CD4-positive, alpha-beta T cell (primary cell): ENCODE results near the gene RAD51B. TPM values are rescaled to one million over a fixed set of nuclear protein-coding genes. Genes with fewer than 3 reads are reported as not detected.

ENCODE experiments used
- ATAC-seq: fragments of 200-7000 bp; cut with Tn5 transposase; one replicate; pipeline ENCODE4 v1.10.0; 2022; ENCODE audit warnings: mild to moderate bottlenecking; ENCODE audit not compliant: poor library complexity
- CTCF ChIA-PET: fragments of 350-600 bp; sonication (Branson Sonifier 250); formaldehyde crosslinking; loops from one replicate; lab custom pipeline; 2021; ENCODE audit warnings: antibody characterized with exemption, inconsistent platforms; lab: Charles Lee
- POLR2A ChIA-PET: fragments of 350-600 bp; sonication (Branson Sonifier 250); formaldehyde crosslinking; loops from one replicate; lab custom pipeline; 2021; ENCODE audit warnings: antibody characterized with exemption, inconsistent platforms; lab: Charles Lee
- DNase-seq, 14 experiments: peaks; one replicate each; pipeline ENCODE4 v3.0.0-alpha.2; 2013 to 2020; ENCODE audit warnings: mixed read lengths in 2 of 14
- H3K27ac ChIP-seq, 2 donors: one replicate each; pipeline versions ENCODE4 v1.5.1 to v1.7.0; 2013; ENCODE audit warnings: low read length in 2 of 2, low read depth in 1 of 2, mild to moderate bottlenecking in 1 of 2
- H3K27me3 ChIP-seq, 2 experiments: 1 replicate in 1 of 2; 2 replicates in 1 of 2; pipeline versions ENCODE4 v1.6.1 to v1.7.0; 2013; ENCODE audit warnings: low read length in 2 of 2, control low read depth in 1 of 2, mild to moderate bottlenecking in 1 of 2, moderate library complexity in 1 of 2; ENCODE audit not compliant: insufficient read depth in 2 of 2, control insufficient read depth in 1 of 2
- H3K36me3 ChIP-seq: one replicate; pipeline ENCODE4 v1.6.1; 2013; ENCODE audit warnings: low read length, control low read depth; ENCODE audit not compliant: insufficient read depth
- H3K4me1 ChIP-seq: one replicate; pipeline ENCODE4 v1.6.1; 2013; ENCODE audit warnings: low read length, control low read depth; ENCODE audit not compliant: insufficient read depth
- H3K4me3 ChIP-seq: one replicate; pipeline ENCODE4 v1.5.1; 2013; ENCODE audit warnings: mild to moderate bottlenecking, low read length, moderate library complexity
- H3K9me3 ChIP-seq, 2 experiments: 1 replicate in 1 of 2; 2 replicates in 1 of 2; pipeline versions ENCODE4 v1.6.1 to v1.7.0; 2013; ENCODE audit warnings: low read length in 2 of 2, mild to moderate bottlenecking in 2 of 2, control low read depth in 1 of 2, moderate library complexity in 1 of 2; ENCODE audit not compliant: control insufficient read depth in 1 of 2, insufficient read depth in 1 of 2
- H3K27ac Mint-ChIP-seq: one replicate; pipeline ENCODE4 v1.8.0; 2020; ENCODE audit warnings: mixed read lengths
- H3K27me3 Mint-ChIP-seq: one replicate; pipeline ENCODE4 v1.8.0; 2021; ENCODE audit warnings: mixed read lengths
- H3K36me3 Mint-ChIP-seq: one replicate; pipeline ENCODE4 v1.8.0; 2021; ENCODE audit warnings: low read depth, mixed read lengths
- H3K4me1 Mint-ChIP-seq: one replicate; pipeline ENCODE4 v1.8.0; 2021; ENCODE audit warnings: low read depth, mixed read lengths
- H3K4me3 Mint-ChIP-seq: one replicate; pipeline ENCODE4 v1.8.0; 2020; ENCODE audit warnings: mild to moderate bottlenecking, mixed read lengths
- H3K9me3 Mint-ChIP-seq: one replicate; pipeline ENCODE4 v1.8.0; 2020; ENCODE audit warnings: mixed read lengths
- intact Hi-C, 2 experiments: fragments of 100-400 bp; cut with DNase I in 1 of 2; cut with micrococcal nuclease in 1 of 2; formaldehyde crosslinking; loops; one replicate each; pipeline versions ENCODE4 v1.15.1 to v1.9.0; 2023 to 2025; cut with DNase I, micrococcal nuclease
- total RNA-seq, 174 experiments: library from RNA in 2 of 174; stranded (reverse) in 2 of 174; gene quantifications; one replicate each; pipeline ENCODE4 v1.2.3 and lab custom pipeline; 2021 to 2026
- TF ChIP-seq, protein P1 (sequence below): fragments of 200-600 bp; IDR thresholded peaks from one replicate; pipeline ENCODE4 v1.8.0; 2022; ENCODE audit warnings: antibody characterized with exemption, mild to moderate bottlenecking

RAD51B gene
- total RNA-seq, 2 experiments from 2014 or later, result 18.4 to 20.0 TPM

DNA sequence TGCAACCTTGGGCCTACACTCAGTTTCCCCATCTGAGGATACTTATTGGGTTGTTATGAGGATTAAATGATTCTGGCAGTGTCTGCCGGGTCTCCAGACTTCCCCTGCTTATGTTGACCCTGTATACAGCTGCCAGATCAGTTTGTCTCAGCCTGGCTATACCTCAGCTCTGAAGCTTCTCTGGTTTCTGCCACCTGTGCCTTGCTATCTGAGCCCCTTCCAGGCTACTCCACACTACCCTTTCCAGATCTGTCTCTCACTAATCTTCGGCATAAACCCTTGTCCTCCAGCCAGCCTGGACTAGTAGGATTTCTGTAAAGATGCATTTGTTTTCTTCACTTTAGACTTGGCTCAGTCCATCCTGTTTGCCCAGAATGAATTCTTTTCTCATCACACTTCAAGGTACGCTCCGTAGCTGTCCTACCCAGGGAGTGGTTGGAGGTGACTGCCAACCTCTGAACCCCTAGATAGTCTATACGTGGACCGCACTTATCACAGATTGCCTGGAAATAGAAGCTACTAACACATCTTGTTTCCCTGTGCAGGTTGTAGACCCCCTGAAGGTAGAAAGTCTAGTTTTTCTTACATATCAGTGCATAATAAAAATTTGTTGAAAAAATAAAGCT lies 422.4 kb downstream of the RAD51B start:
- Mint-ChIP-seq H3K9me3 (no peaks in the 10 kb centered on the region), H3K27me3 (no peaks in the 10 kb centered on the region), H3K4me1 (peaks cover 6% of the 10 kb centered on the region), H3K27ac (no peak overlapping the region), H3K36me3 (no peaks in the 10 kb centered on the region), H3K4me3 (no peak overlapping the region)
- Histone ChIP-seq H3K27me3 (no peaks in the 10 kb centered on the region), H3K9me3 (no peaks in the 10 kb centered on the region), H3K4me1 (no peaks in the 10 kb centered on the region), H3K27ac (no peak overlapping the region), H3K36me3 (no peaks in the 10 kb centered on the region), H3K4me3 (no peak overlapping the region)
- ATAC-seq (no peak), DNase-seq (no peak)
- CTCF ChIA-PET, result interaction anchor here (0.9 to 2.1 kb wide), 2 partner anchors 9 to 602 kb away, joined by 3 to 6 read pairs; no protein-coding TSS in a partner anchor
- intact Hi-C loops, result loop anchor here in 1 of 2 experiments (10.0 kb wide), 1 partner anchor 863 kb away; no protein-coding TSS in a partner anchor
- TF ChIP-seq, protein P1, sequence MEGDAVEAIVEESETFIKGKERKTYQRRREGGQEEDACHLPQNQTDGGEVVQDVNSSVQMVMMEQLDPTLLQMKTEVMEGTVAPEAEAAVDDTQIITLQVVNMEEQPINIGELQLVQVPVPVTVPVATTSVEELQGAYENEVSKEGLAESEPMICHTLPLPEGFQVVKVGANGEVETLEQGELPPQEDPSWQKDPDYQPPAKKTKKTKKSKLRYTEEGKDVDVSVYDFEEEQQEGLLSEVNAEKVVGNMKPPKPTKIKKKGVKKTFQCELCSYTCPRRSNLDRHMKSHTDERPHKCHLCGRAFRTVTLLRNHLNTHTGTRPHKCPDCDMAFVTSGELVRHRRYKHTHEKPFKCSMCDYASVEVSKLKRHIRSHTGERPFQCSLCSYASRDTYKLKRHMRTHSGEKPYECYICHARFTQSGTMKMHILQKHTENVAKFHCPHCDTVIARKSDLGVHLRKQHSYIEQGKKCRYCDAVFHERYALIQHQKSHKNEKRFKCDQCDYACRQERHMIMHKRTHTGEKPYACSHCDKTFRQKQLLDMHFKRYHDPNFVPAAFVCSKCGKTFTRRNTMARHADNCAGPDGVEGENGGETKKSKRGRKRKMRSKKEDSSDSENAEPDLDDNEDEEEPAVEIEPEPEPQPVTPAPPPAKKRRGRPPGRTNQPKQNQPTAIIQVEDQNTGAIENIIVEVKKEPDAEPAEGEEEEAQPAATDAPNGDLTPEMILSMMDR, result no peak
- POLR2A ChIA-PET, result interaction anchor here (0.5 kb wide), 1 partner anchor 588 kb away, joined by 3 read pairs; no protein-coding TSS in a partner anchor

DNA sequence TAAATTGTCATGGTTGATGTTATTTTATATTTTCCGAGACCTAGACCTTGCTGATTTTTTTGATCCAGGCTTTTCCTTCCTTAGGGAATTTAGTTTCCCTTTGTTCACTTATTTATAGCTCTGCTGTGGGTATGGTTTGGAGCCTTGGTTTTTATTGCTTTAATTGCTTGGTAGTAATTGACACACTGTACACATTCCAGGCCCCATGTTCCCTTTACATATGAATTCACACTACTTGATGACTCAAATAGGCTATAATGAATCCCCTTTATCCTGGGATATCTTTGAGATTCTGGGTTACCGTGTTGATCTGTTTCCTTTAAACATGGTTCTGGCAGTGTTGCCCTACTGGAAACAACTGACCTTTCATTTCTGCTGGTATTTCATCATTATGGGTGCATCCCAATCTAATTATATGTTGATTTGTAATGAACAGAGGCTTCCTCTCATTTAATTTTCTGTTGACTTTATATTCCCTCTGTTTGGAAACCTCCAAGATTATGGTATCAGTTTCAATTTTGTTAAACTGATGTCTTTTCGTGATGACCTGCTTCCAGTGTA lies 424.0 kb downstream of the RAD51B start:
- TF ChIP-seq, protein P1, result no peak
- Mint-ChIP-seq H3K27me3 (no peaks in the 10 kb centered on the region), H3K4me3 (no peak overlapping the region), H3K36me3 (no peaks in the 10 kb centered on the region), H3K4me1 (peaks cover 16% of the 10 kb centered on the region), H3K27ac (no peak overlapping the region), H3K9me3 (no peaks in the 10 kb centered on the region)
- no peaks in the 10 kb centered on the region for H3K36me3 ChIP-seq
- intact Hi-C loops, result loop anchor here in 1 of 2 experiments (10.0 kb wide), 1 partner anchor 861 kb away; no protein-coding TSS in a partner anchor
- H3K27me3 ChIP-seq, result no peaks in the 10 kb centered on the region
- ATAC-seq (no peak), DNase-seq (no peak)
- H3K4me3 ChIP-seq, result no peak overlapping the region
- ChIA-PET POLR2A (interaction anchor here (0.9 kb wide), 1 partner anchor 546 kb away, joined by 3 read pairs; no protein-coding TSS in a partner anchor), CTCF (interaction anchor here (1.1 to 2.1 kb wide), 2 partner anchors 265 to 601 kb away, joined by 3 to 6 read pairs; no protein-coding TSS in a partner anchor)
- peaks cover 1% of the 10 kb centered on the region for H3K4me1 ChIP-seq
- no peak overlapping the region for H3K27ac ChIP-seq
- no peaks in the 10 kb centered on the region for H3K9me3 ChIP-seq

DNA sequence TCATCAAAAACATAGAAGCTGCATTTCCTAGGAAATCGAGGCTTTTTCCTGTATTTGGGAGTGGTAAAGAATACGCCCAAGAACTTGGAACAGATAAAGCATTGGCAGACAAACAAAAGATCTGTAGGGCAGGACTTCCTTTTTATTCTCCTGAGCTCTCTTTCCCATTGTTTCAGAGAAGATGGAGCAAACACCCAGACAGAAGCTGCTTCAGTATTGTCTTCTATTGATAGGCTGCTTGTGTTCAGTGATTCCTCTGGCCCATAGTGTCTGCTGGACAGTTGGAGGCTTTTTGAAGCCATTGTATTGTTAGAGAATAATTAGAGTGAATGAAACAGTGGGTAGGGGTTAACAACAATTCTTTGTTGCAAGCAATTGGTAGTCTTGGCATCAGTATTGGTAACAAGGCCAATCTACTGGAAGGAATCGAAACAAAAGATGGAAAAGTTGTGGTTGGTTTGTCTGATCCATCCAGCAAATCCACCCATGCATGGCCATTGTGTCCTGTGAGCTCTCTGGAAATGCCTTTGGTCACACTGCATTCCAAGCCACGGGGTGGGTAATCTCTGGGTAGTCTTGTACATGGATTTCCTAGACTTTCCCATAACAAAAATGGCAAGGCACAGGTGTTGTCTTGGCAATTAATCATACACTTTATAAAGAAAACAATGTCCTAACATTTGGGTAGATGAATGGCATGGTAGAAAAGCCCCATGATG lies 424.8 kb downstream of the RAD51B start:
- H3K36me3 Mint-ChIP-seq, result no peaks in the 10 kb centered on the region
- CTCF ChIA-PET, result interaction anchor here (1.1 kb wide), 1 partner anchor 600 kb away, joined by 4 read pairs; no protein-coding TSS in a partner anchor
- POLR2A ChIA-PET, result no interaction called here
- intact Hi-C loops, result loop anchor here in 1 of 2 experiments (10.0 kb wide), 1 partner anchor 860 kb away; no protein-coding TSS in a partner anchor
- no peak overlapping the region for H3K4me3 ChIP-seq
- no peak overlapping the region for H3K27ac ChIP-seq
- ATAC-seq (no peak), DNase-seq (no peak)
- no peaks in the 10 kb centered on the region for H3K9me3 Mint-ChIP-seq
- no peaks in the 10 kb centered on the region for H3K9me3 ChIP-seq
- H3K27me3 ChIP-seq, result no peaks in the 10 kb centered on the region
- peaks cover 21% of the 10 kb centered on the region for H3K4me1 Mint-ChIP-seq
- H3K4me1 ChIP-seq, result peaks cover 6% of the 10 kb centered on the region
- no peaks in the 10 kb centered on the region for H3K36me3 ChIP-seq
- no peaks in the 10 kb centered on the region for H3K27me3 Mint-ChIP-seq
- TF ChIP-seq, protein P1, result no peak
- H3K4me3 Mint-ChIP-seq, result no peak overlapping the region
- no peak overlapping the region for H3K27ac Mint-ChIP-seq
